Amniotic stem cell (primary cell): ENCODE results near the gene SALL4.
"Not testable (repeated sequence)": the region's sequence is repeated elsewhere in the genome, so short reads cannot be mapped to it uniquely, and the experiment has no call there.

Experiments
- DNase-seq: peaks from one replicate; lab custom pipeline; 2025; lab: John Stamatoyannopoulos, UW

Gene SALL4

GRCh38 chr20:51801122-51801822, 1.0 kb downstream of the SALL4 start:
- no peak for DNase-seq

- no peak for DNase-seq
Measured at GRCh38 chr20:51800872-51801121, 1.5 kb downstream of the SALL4 start.

- DNase-seq = no peak
Measured at GRCh38 chr20:51800060-51800871, 2.1 kb downstream of the SALL4 start.

- DNase-seq = no peak
Measured at GRCh38 chr20:51799401-51799860, 2.9 kb downstream of the SALL4 start.

GRCh38 chr20:51797357-51798025, 4.8 kb downstream of the SALL4 start:
- DNase-seq = no peak

GRCh38 chr20:51796340-51796739, 6.0 kb downstream of the SALL4 start:
- DNase-seq = no peak

- no peak for DNase-seq
Measured at GRCh38 chr20:51792960-51793359, 9.4 kb downstream of the SALL4 start.

GRCh38 chr20:51791626-51792025, 10.7 kb downstream of the SALL4 start:
- DNase-seq = no peak

- no peak for DNase-seq
Measured at GRCh38 chr20:51790256-51790655, 12.1 kb downstream of the SALL4 start.

- no peak for DNase-seq
Measured at GRCh38 chr20:51789434-51789833, 12.9 kb downstream of the SALL4 start.

- DNase-seq = no peak
Measured at GRCh38 chr20:51788822-51789221, 13.5 kb downstream of the SALL4 start.

- DNase-seq = no peak
Measured at GRCh38 chr20:51784299-51784698, 18.0 kb downstream of the SALL4 start.

- DNase-seq = not testable (repeated sequence)
Measured at GRCh38 chr20:51778229-51778759, 24.0 kb downstream of the SALL4 start.

GRCh38 chr20:51775241-51775640, 27.1 kb downstream of the SALL4 start:
- DNase-seq = no peak

- no peak for DNase-seq
Measured at GRCh38 chr20:51772236-51772635, 30.1 kb downstream of the SALL4 start.

GRCh38 chr20:51769976-51770615, 32.2 kb downstream of the SALL4 start:
- DNase-seq = no peak

GRCh38 chr20:51768759-51769517, 33.4 kb downstream of the SALL4 start:
- DNase-seq = no peak

- no peak for DNase-seq
Measured at GRCh38 chr20:51767867-51768758, 34.2 kb downstream of the SALL4 start, which contains the start of gene ATP9A. Gene ATP9A, minus strand, starts transcription at chr20:51768390. Its CDS starts 21 bp downstream, at chr20:51768369.

GRCh38 chr20:51766994-51767866, 35.1 kb downstream of the SALL4 start:
- DNase-seq = no peak
